Measurements from ENCODE around the gene NOSIP. TPM values are rescaled to one million over a fixed set of nuclear protein-coding genes. Genes with fewer than 3 reads are reported as not detected.

The NOSIP gene
- total RNA-seq, 2 experiments from 2014 or later: 61.4 to 69.5 TPM

GRCh38 chr19:49552749-49553148, 27.6 kb downstream of the NOSIP start:
- Mint-ChIP-seq H3K27me3 (no peaks in the 10 kb centered on the region), H3K9me3 (peaks cover 4% of the 10 kb centered on the region), H3K4me1 (peaks cover 60% of the 10 kb centered on the region), H3K4me3 (peak overlapping the region; percentile 70), H3K27ac (peak overlapping the region; percentile 88), H3K36me3 (peaks cover 39% of the 10 kb centered on the region)
- DNase-seq: no peak

- Mint-ChIP-seq H3K27ac (peak overlapping the region; percentile 51), H3K4me1 (peaks cover 56% of the 10 kb centered on the region), H3K4me3 (no peak overlapping the region), H3K27me3 (no peaks in the 10 kb centered on the region), H3K36me3 (peaks cover 32% of the 10 kb centered on the region), H3K9me3 (peaks cover 4% of the 10 kb centered on the region)
- DNase-seq: no peak
Observed at GRCh38 chr19:49551531-49551930, 28.8 kb downstream of the NOSIP start.

- Mint-ChIP-seq H3K4me1 (peaks cover 41% of the 10 kb centered on the region), H3K36me3 (peaks cover 9% of the 10 kb centered on the region), H3K27ac (peak overlapping the region; percentile 64), H3K27me3 (no peaks in the 10 kb centered on the region), H3K9me3 (no peaks in the 10 kb centered on the region), H3K4me3 (no peak overlapping the region)
- DNase-seq: no peak
Observed at GRCh38 chr19:49549045-49549444, 31.3 kb downstream of the NOSIP start.

GRCh38 chr19:49546825-49547565, 33.4 kb downstream of the NOSIP start:
- Mint-ChIP-seq H3K4me3 (peak overlapping the region; percentile 57), H3K9me3 (no peaks in the 10 kb centered on the region), H3K27ac (peak overlapping the region; percentile 32), H3K4me1 (peaks cover 25% of the 10 kb centered on the region), H3K27me3 (no peaks in the 10 kb centered on the region), H3K36me3 (no peaks in the 10 kb centered on the region)
- DNase-seq: peak; percentile 53

GRCh38 chr19:49544154-49544553, 36.2 kb downstream of the NOSIP start:
- DNase-seq: no peak
- H3K9me3 Mint-ChIP-seq: no peaks in the 10 kb centered on the region
- no peak overlapping the region for H3K27ac Mint-ChIP-seq
- peaks cover 14% of the 10 kb centered on the region for H3K4me1 Mint-ChIP-seq
- H3K4me3 Mint-ChIP-seq: no peak overlapping the region
- H3K36me3 Mint-ChIP-seq: no peaks in the 10 kb centered on the region
- H3K27me3 Mint-ChIP-seq: no peaks in the 10 kb centered on the region

GRCh38 chr19:49543032-49543431, 37.3 kb downstream of the NOSIP start:
- H3K36me3 Mint-ChIP-seq: no peaks in the 10 kb centered on the region
- no peaks in the 10 kb centered on the region for H3K9me3 Mint-ChIP-seq
- no peaks in the 10 kb centered on the region for H3K27me3 Mint-ChIP-seq
- H3K4me1 Mint-ChIP-seq: peaks cover 8% of the 10 kb centered on the region
- no peak overlapping the region for H3K4me3 Mint-ChIP-seq
- H3K27ac Mint-ChIP-seq: no peak overlapping the region
- DNase-seq: no peak

GRCh38 chr19:49542446-49542845, 37.9 kb downstream of the NOSIP start:
- no peaks in the 10 kb centered on the region for H3K9me3 Mint-ChIP-seq
- H3K4me3 Mint-ChIP-seq: no peak overlapping the region
- H3K4me1 Mint-ChIP-seq: peaks cover 8% of the 10 kb centered on the region
- DNase-seq: no peak
- no peaks in the 10 kb centered on the region for H3K36me3 Mint-ChIP-seq
- no peak overlapping the region for H3K27ac Mint-ChIP-seq
- H3K27me3 Mint-ChIP-seq: no peaks in the 10 kb centered on the region

GRCh38 chr19:49541914-49542313, 38.4 kb downstream of the NOSIP start:
- no peaks in the 10 kb centered on the region for H3K9me3 Mint-ChIP-seq
- no peak for DNase-seq
- H3K27ac Mint-ChIP-seq: no peak overlapping the region
- H3K4me1 Mint-ChIP-seq: peaks cover 8% of the 10 kb centered on the region
- H3K36me3 Mint-ChIP-seq: no peaks in the 10 kb centered on the region
- H3K4me3 Mint-ChIP-seq: no peak overlapping the region
- H3K27me3 Mint-ChIP-seq: no peaks in the 10 kb centered on the region

GRCh38 chr19:49539192-49539952, 41.0 kb downstream of the NOSIP start:
- Mint-ChIP-seq H3K9me3 (no peaks in the 10 kb centered on the region), H3K4me3 (no peak overlapping the region), H3K4me1 (peaks cover 11% of the 10 kb centered on the region), H3K36me3 (no peaks in the 10 kb centered on the region), H3K27me3 (no peaks in the 10 kb centered on the region), H3K27ac (no peak overlapping the region)
- no peak for DNase-seq

GRCh38 chr19:49538643-49539042, 41.7 kb downstream of the NOSIP start:
- no peak overlapping the region for H3K27ac Mint-ChIP-seq
- H3K9me3 Mint-ChIP-seq: no peaks in the 10 kb centered on the region
- no peak for DNase-seq
- H3K4me3 Mint-ChIP-seq: no peak overlapping the region
- H3K4me1 Mint-ChIP-seq: peaks cover 13% of the 10 kb centered on the region
- H3K36me3 Mint-ChIP-seq: no peaks in the 10 kb centered on the region
- H3K27me3 Mint-ChIP-seq: no peaks in the 10 kb centered on the region

GRCh38 chr19:49536921-49537462, 43.4 kb downstream of the NOSIP start:
- DNase-seq: no peak
- H3K4me1 Mint-ChIP-seq: peaks cover 20% of the 10 kb centered on the region
- no peaks in the 10 kb centered on the region for H3K36me3 Mint-ChIP-seq

GRCh38 chr19:49534632-49535385, 45.5 kb downstream of the NOSIP start:
- DNase-seq: no peak
- Mint-ChIP-seq H3K36me3 (no peaks in the 10 kb centered on the region), H3K4me1 (peaks cover 18% of the 10 kb centered on the region), H3K27ac (peak overlapping the region; percentile 72), H3K9me3 (no peaks in the 10 kb centered on the region), H3K27me3 (no peaks in the 10 kb centered on the region), H3K4me3 (peak overlapping the region; percentile 77)

More at GRCh38 chr19:49536921-49537462, 43.4 kb downstream of the NOSIP start:
- no peak overlapping the region for H3K4me3 Mint-ChIP-seq
- H3K27me3 Mint-ChIP-seq: no peaks in the 10 kb centered on the region
- no peaks in the 10 kb centered on the region for H3K9me3 Mint-ChIP-seq
- H3K27ac Mint-ChIP-seq: no peak overlapping the region

GRCh38 chr19:49533551-49534488, 46.5 kb downstream of the NOSIP start:
- Mint-ChIP-seq H3K9me3 (no peaks in the 10 kb centered on the region), H3K27me3 (no peaks in the 10 kb centered on the region), H3K36me3 (no peaks in the 10 kb centered on the region), H3K4me3 (peak overlapping the region; percentile 77), H3K27ac (peak overlapping the region; percentile 72), H3K4me1 (peaks cover 18% of the 10 kb centered on the region)
- DNase-seq: peak; percentile 85

GRCh38 chr19:49530708-49531107, 49.6 kb downstream of the NOSIP start:
- DNase-seq: no peak
- Mint-ChIP-seq H3K4me3 (no peak overlapping the region), H3K9me3 (no peaks in the 10 kb centered on the region), H3K4me1 (peaks cover 30% of the 10 kb centered on the region), H3K36me3 (no peaks in the 10 kb centered on the region), H3K27me3 (no peaks in the 10 kb centered on the region), H3K27ac (no peak overlapping the region)

Measured in activated naive CD8-positive, alpha-beta T cell treated with anti-CD3 and anti-CD28 coated beads for 36 hours (primary cell).